Skeletal muscle tissue (tissue), 4 donors: Measurements from ENCODE around the gene RANGRF. TPM values are rescaled to one million over a fixed set of nuclear protein-coding genes. Genes with fewer than 3 reads are reported as not detected.
"Not testable (repeated sequence)": the region's sequence is repeated elsewhere in the genome, so short reads cannot be mapped to it uniquely, and the experiment has no call there.

Experiments used
- H3K27ac ChIP-seq: one replicate; pipeline ENCODE4 v1.7.0; 2013; ENCODE audit warnings: mild to moderate bottlenecking, low read depth, low read length, inconsistent platforms
- H3K27me3 ChIP-seq, 3 donors: one replicate each; pipeline ENCODE4 v1.7.0; 2013; ENCODE audit warnings: low read length in 3 of 3; ENCODE audit not compliant: control insufficient read depth in 3 of 3, insufficient read depth in 3 of 3
- H3K36me3 ChIP-seq, 3 donors: one replicate each; pipeline ENCODE4 v1.7.0; 2013; ENCODE audit warnings: low read length in 3 of 3; ENCODE audit not compliant: control insufficient read depth in 3 of 3, insufficient read depth in 3 of 3
- H3K4me1 ChIP-seq, 3 donors: one replicate each; pipeline ENCODE4 v1.7.0; 2013; ENCODE audit warnings: low read length in 3 of 3, mild to moderate bottlenecking in 3 of 3; ENCODE audit not compliant: control insufficient read depth in 3 of 3, insufficient read depth in 3 of 3
- H3K4me3 ChIP-seq, 3 donors: one replicate each; pipeline ENCODE4 v1.7.0; 2013; ENCODE audit warnings: low read length in 3 of 3
- H3K9ac ChIP-seq, 3 donors: one replicate each; pipeline ENCODE4 v1.7.0; 2013; ENCODE audit warnings: low read length in 3 of 3, mild to moderate bottlenecking in 3 of 3, moderate library complexity in 2 of 3, low read depth in 1 of 3
- H3K9me3 ChIP-seq, 3 donors: one replicate each; pipeline ENCODE4 v1.7.0; 2013; ENCODE audit warnings: low read length in 3 of 3; ENCODE audit not compliant: control insufficient read depth in 3 of 3
- total RNA-seq: library from RNA; depleted of rRNA; stranded (reverse); fragments of >200 nt; gene quantifications from one replicate; pipeline ENCODE4 v1.2.3, GENCODE V29; 2014
- donor health status: Osteomylitis.

Gene RANGRF
- 6.8 TPM for total RNA-seq

GRCh38 chr17:8288336-8289102 lies at the start of gene RANGRF:
TSS of gene RANGRF (plus strand) at chr17:8288670. CDS start at chr17:8288789, 119 bp downstream.
- Histone ChIP-seq H3K36me3 (peaks cover 0 to 3% (median 2%) of the 10 kb centered on the region in 3 donors), H3K4me1 (peaks cover 20 to 29% (median 22%) of the 10 kb centered on the region in 3 donors), H3K4me3 (peak within 1 kb of the TSS; percentile 79 to 95 (median 93)), H3K27me3 (no peaks in the 10 kb centered on the region), H3K27ac (peak within 1 kb of the TSS; percentile 93), H3K9me3 (no peaks in the 10 kb centered on the region), H3K9ac (peak within 1 kb of the TSS; percentile 95)

GRCh38 chr17:8243827-8244226 lies 44.6 kb upstream of the RANGRF start:
- H3K4me1 ChIP-seq = peaks cover 0 to 10% (median 5%) of the 10 kb centered on the region in 3 donors
- H3K27me3 ChIP-seq = no peaks in the 10 kb centered on the region
- no peak overlapping the region for H3K27ac ChIP-seq
- H3K36me3 ChIP-seq = peaks cover 3 to 11% (median 9%) of the 10 kb centered on the region in 3 donors
- no peak overlapping the region for H3K9ac ChIP-seq
- no peak overlapping the region for H3K4me3 ChIP-seq
- H3K9me3 ChIP-seq = no peaks in the 10 kb centered on the region

- no peaks in the 10 kb centered on the region for H3K27me3 ChIP-seq
- H3K4me1 ChIP-seq = peaks cover 4 to 18% (median 12%) of the 10 kb centered on the region in 3 donors
- H3K27ac ChIP-seq = no peak overlapping the region
- peaks cover 3 to 6% (median 5%) of the 10 kb centered on the region in 3 donors for H3K36me3 ChIP-seq
- H3K9me3 ChIP-seq = no peaks in the 10 kb centered on the region
- H3K4me3 ChIP-seq = no peak overlapping the region
- H3K9ac ChIP-seq = no peak overlapping the region
Observed at GRCh38 chr17:8244768-8245167, 43.7 kb upstream of the RANGRF start.

GRCh38 chr17:8248751-8249607 lies 39.5 kb upstream of the RANGRF start, which contains the start of gene PFAS:
TSS of gene PFAS (plus strand) at chr17:8249289. CDS start at chr17:8253938, 4,649 bp downstream.
- peak within 1 kb of the TSS; percentile 82 to 94 (median 94) for H3K9ac ChIP-seq
- H3K4me1 ChIP-seq = peaks cover 8 to 23% (median 13%) of the 10 kb centered on the region in 3 donors
- peak within 1 kb of the TSS; percentile 90 for H3K27ac ChIP-seq
- no peaks in the 10 kb centered on the region for H3K9me3 ChIP-seq
- H3K36me3 ChIP-seq = peaks cover 2 to 10% (median 4%) of the 10 kb centered on the region in 3 donors
- peak within 1 kb of the TSS; percentile 97 to 100 (median 100) for H3K4me3 ChIP-seq
- no peaks in the 10 kb centered on the region for H3K27me3 ChIP-seq

GRCh38 chr17:8249621-8250500 lies 38.6 kb upstream of the RANGRF start:
- peaks cover 7 to 14% (median 10%) of the 10 kb centered on the region in 3 donors for H3K36me3 ChIP-seq
- H3K4me1 ChIP-seq = peaks cover 8 to 23% (median 13%) of the 10 kb centered on the region in 3 donors
- peak overlapping the region; percentile 82 to 94 (median 94) for H3K9ac ChIP-seq
- H3K27ac ChIP-seq = peak overlapping the region; percentile 90
- no peaks in the 10 kb centered on the region for H3K27me3 ChIP-seq
- no peaks in the 10 kb centered on the region for H3K9me3 ChIP-seq
- peak overlapping the region; percentile 97 to 100 (median 100) for H3K4me3 ChIP-seq

- H3K4me3 ChIP-seq, H3K9ac ChIP-seq, H3K27me3 ChIP-seq, H3K27ac ChIP-seq, H3K9me3 ChIP-seq: not testable (repeated sequence)
- Histone ChIP-seq H3K4me1 (peaks cover 8 to 20% (median 13%) of the 10 kb centered on the region in 3 donors), H3K36me3 (peaks cover 19 to 25% (median 22%) of the 10 kb centered on the region in 3 donors)
Observed at GRCh38 chr17:8251411-8251810, 37.1 kb upstream of the RANGRF start.

GRCh38 chr17:8253801-8254200 lies 34.7 kb upstream of the RANGRF start:
- H3K36me3 ChIP-seq = peaks cover 32 to 40% (median 38%) of the 10 kb centered on the region in 3 donors
- H3K4me3 ChIP-seq = no peak overlapping the region
- H3K9ac ChIP-seq = no peak overlapping the region
- H3K4me1 ChIP-seq = peaks cover 8 to 13% (median 9%) of the 10 kb centered on the region in 3 donors
- no peak overlapping the region for H3K27ac ChIP-seq
- H3K27me3 ChIP-seq = no peaks in the 10 kb centered on the region
- H3K9me3 ChIP-seq = no peaks in the 10 kb centered on the region

GRCh38 chr17:8254881-8255280 lies 33.6 kb upstream of the RANGRF start:
- Histone ChIP-seq H3K9me3 (no peaks in the 10 kb centered on the region), H3K27me3 (no peaks in the 10 kb centered on the region), H3K9ac (no peak overlapping the region), H3K4me3 (no peak overlapping the region), H3K27ac (no peak overlapping the region), H3K4me1 (peaks cover under 1 to 3% (median 3%) of the 10 kb centered on the region in 3 donors), H3K36me3 (peaks cover 32 to 40% (median 38%) of the 10 kb centered on the region in 3 donors)

GRCh38 chr17:8255499-8255898 lies 33.0 kb upstream of the RANGRF start:
- H3K36me3 ChIP-seq = peaks cover 36 to 42% (median 40%) of the 10 kb centered on the region in 3 donors

More at GRCh38 chr17:8255499-8255898, 33.0 kb upstream of the RANGRF start:
- no peaks in the 10 kb centered on the region for H3K27me3 ChIP-seq
- no peaks in the 10 kb centered on the region for H3K9me3 ChIP-seq
- no peaks in the 10 kb centered on the region for H3K4me1 ChIP-seq
- no peak overlapping the region for H3K4me3 ChIP-seq
- no peak overlapping the region for H3K9ac ChIP-seq
- no peak overlapping the region for H3K27ac ChIP-seq
